K562 (cell line): ENCODE measurements around the gene WDR17. TPM values are rescaled to one million over a fixed set of nuclear protein-coding genes. Genes with fewer than 3 reads are reported as not detected.

Experiments
- ATAC-seq: fragments of 200-7000 bp; cut with Tn5 transposase; 3 replicates; pipeline ENCODE4 v1.9.1; 2020; ENCODE audit warnings: moderate library complexity
- BruUV-seq: library from RNA; stranded (reverse); fragments of 400-500 nt; replicated peaks from 2 replicates; lab custom pipeline; 2021; lab: Mats Ljungman, UMichigan
- CTCF ChIA-PET: fragments of 300-600 bp; formaldehyde crosslinking; extraction: SDS; loops from one replicate; lab custom pipeline; 2021; ENCODE audit warnings: low intra/inter-chr PET ratio; lab: Yijun Ruan, JAX
- POLR2A ChIA-PET: fragments of 300-600, 350-650 bp; sonication (Branson Sonifier 250); formaldehyde crosslinking; extraction: SDS; loops from one replicate; lab custom pipeline; 2021; ENCODE audit warnings: antibody characterized with exemption, inconsistent platforms; lab: Yijun Ruan, JAX
- DNase-seq, 4 experiments: peaks; one replicate each; pipeline versions ENCODE4 v3.0.0 to v3.0.0-alpha.2; 2011 to 2018; ENCODE audit warnings: low spot score in 3 of 4, mixed read lengths in 3 of 4; ENCODE audit errors: extremely low read depth in 1 of 4
- FAIRE-seq: peaks from 2 replicates; lab custom pipeline; 2011; peaks lifted over from hg19 to GRCh38; lab: Jason Lieb, UNC
- H2AFZ ChIP-seq: 2 replicates; pipeline ENCODE4 v1.6.0; 2011; ENCODE audit warnings: low read depth, low read length, control low read depth, inconsistent platforms
- H3K27ac ChIP-seq: fragments of 200-600 bp; 3 replicates; pipeline ENCODE4 v1.8.0; 2011; ENCODE audit warnings: low read depth, mild to moderate bottlenecking, control low read depth, inconsistent platforms, low read length, moderate library complexity, mixed read lengths; ENCODE audit errors: extremely low read depth
- H3K27me3 ChIP-seq, 2 experiments: fragments of 300-600 bp in 1 of 2; 2 replicates in 1 of 2; 3 replicates in 1 of 2; pipeline versions ENCODE4 v1.6.0 to v1.8.0; 2011; ENCODE audit warnings: inconsistent platforms in 2 of 2, low read length in 2 of 2, mild to moderate bottlenecking in 1 of 2, mixed read lengths in 1 of 2, moderate library complexity in 1 of 2; ENCODE audit not compliant: control insufficient read depth in 2 of 2, insufficient read depth in 2 of 2
- H3K36me3 ChIP-seq: fragments of 300-600 bp; 3 replicates; pipeline ENCODE4 v1.8.0; 2011; ENCODE audit warnings: mild to moderate bottlenecking, low read length, inconsistent platforms; ENCODE audit not compliant: control insufficient read depth, insufficient read depth
- H3K4me1 ChIP-seq, 2 experiments: fragments of 200-600 bp in 1 of 2; replicated peaks in 1 of 2; 2 replicates in 1 of 2; 3 replicates in 1 of 2; pipeline versions ENCODE4 v1.5.1 to v1.8.0; 2011; ENCODE audit warnings: inconsistent platforms in 2 of 2, low read length in 2 of 2, mild to moderate bottlenecking in 1 of 2, mixed read lengths in 1 of 2, moderate library complexity in 1 of 2; ENCODE audit not compliant: control insufficient read depth in 2 of 2, insufficient read depth in 2 of 2
- H3K4me2 ChIP-seq: 2 replicates; pipeline ENCODE4 v1.6.1; 2011; ENCODE audit warnings: low read length, control low read depth, inconsistent platforms, mixed read lengths; ENCODE audit not compliant: insufficient read depth
- H3K4me3 ChIP-seq: fragments of 200-600 bp; sonication (generic), shearing (Covaris generic); 2 replicates; pipeline ENCODE4 v1.5.1; 2016; ENCODE audit warnings: control low read depth, inconsistent platforms
- H3K79me2 ChIP-seq: fragments of 200-600 bp; 3 replicates; pipeline ENCODE4 v1.8.0; 2011; ENCODE audit warnings: low read length, inconsistent platforms; ENCODE audit not compliant: control insufficient read depth, insufficient read depth
- H3K9ac ChIP-seq, 2 experiments: 2 replicates each; pipeline versions ENCODE4 v1.6.0 to v1.6.1; 2011; ENCODE audit warnings: low read depth in 2 of 2, low read length in 2 of 2, control low read depth in 1 of 2, inconsistent platforms in 1 of 2, mild to moderate bottlenecking in 1 of 2, mixed read lengths in 1 of 2; ENCODE audit not compliant: insufficient read depth in 1 of 2
- H3K9me1 ChIP-seq: one replicate; pipeline ENCODE4 v1.6.0; 2011; ENCODE audit warnings: inconsistent platforms, mild to moderate bottlenecking, low read length, moderate library complexity; ENCODE audit not compliant: control insufficient read depth, insufficient read depth
- H3K9me3 ChIP-seq: replicated peaks from 2 replicates; pipeline ENCODE4 v1.5.1; 2011; ENCODE audit warnings: low read depth, low read length, inconsistent platforms; ENCODE audit not compliant: control insufficient read depth, insufficient read depth
- H4K20me1 ChIP-seq: replicated peaks from 2 replicates; pipeline ENCODE4 v1.6.1; 2011; ENCODE audit warnings: low read length, inconsistent platforms, mixed read lengths; ENCODE audit not compliant: control insufficient read depth, insufficient read depth
- CC2D1A ChIP-seq: fragments of 450-650 bp; IDR thresholded peaks from 2 replicates; pipeline ENCODE4 v1.6.1; 2017; ENCODE audit warnings: mild to moderate bottlenecking
- EP300 ChIP-seq: IDR thresholded peaks from 2 replicates; pipeline ENCODE4 v1.6.1; 2012; ENCODE audit warnings: low read length, improper control_type of control experiment
- HDAC1 ChIP-seq, 2 experiments: fragments of 450-650 bp; IDR thresholded peaks; 2 replicates each; pipeline ENCODE4 v1.6.1; 2016 to 2017; ENCODE audit warnings: inconsistent platforms in 1 of 2, mild to moderate bottlenecking in 1 of 2, moderate library complexity in 1 of 2
- JUN ChIP-seq, 2 experiments: sonication (generic) in 1 of 2; formaldehyde crosslinking in 1 of 2; IDR thresholded peaks; 2 replicates each; pipeline versions ENCODE4 v1.6.1 to v1.8.0; 2012 to 2022; ENCODE audit warnings: borderline replicate concordance in 2 of 2, mild to moderate bottlenecking in 2 of 2, improper control_type of control experiment in 1 of 2, low read depth in 1 of 2, low read length in 1 of 2, missing genetic modification reagents in 1 of 2
- NFXL1 ChIP-seq: fragments of 450-650 bp; formaldehyde crosslinking; IDR thresholded peaks from 2 replicates; pipeline ENCODE4 v1.4.0; 2021; ENCODE audit warnings: mild to moderate bottlenecking
- STAT5B ChIP-seq: fragments of 250-450 bp; sonication (Bioruptor Pico); IDR thresholded peaks from 2 replicates; pipeline ENCODE4 v1.8.0; 2021; ENCODE audit warnings: mild to moderate bottlenecking, inconsistent platforms
- ZNF274 ChIP-seq: IDR thresholded peaks from 2 replicates; pipeline ENCODE4 v1.6.1; 2011; ENCODE audit warnings: low read depth, mild to moderate bottlenecking, low read length, moderate library complexity, borderline replicate concordance
- ZNF583 ChIP-seq: fragments of 250-450 bp; sonication (Bioruptor Pico); IDR thresholded peaks from 2 replicates; pipeline ENCODE4 v1.4.0; 2020
- ZNF79 ChIP-seq: fragments of 250-450 bp; sonication (Bioruptor Pico); IDR thresholded peaks from 2 replicates; pipeline ENCODE4 v1.4.0; 2020; ENCODE audit warnings: low read depth, mild to moderate bottlenecking, moderate library complexity
- WGBS: fragments of 100-300 bp; shearing (Covaris generic); methylation state at CpG from one replicate; pipeline ENCODE4 v1.1.6; 2016; ENCODE audit warnings: low coverage, mixed read lengths; ENCODE audit not compliant: insufficient coverage; ENCODE audit errors: missing lambda C conversion rate; 5-methylcytosine and 5-hydroxymethylcytosine counted together
- in situ Hi-C: fragments of 300-500 bp; cut with MboI; formaldehyde crosslinking; loops from 4 replicates; pipeline ENCODE4 v1.15.0; 2018; ENCODE audit warnings: inconsistent platforms, mixed read lengths
- intact Hi-C: fragments of 100-400 bp; cut with micrococcal nuclease; formaldehyde crosslinking; loops from 2 replicates; pipeline ENCODE4 v1.14.2; 2022
- polyA plus RNA-seq, 8 experiments: library from polyadenylated mRNA; depleted of rRNA in 4 of 8; stranded (reverse) in 5 of 8; unstranded in 3 of 8; fragments of >200 nt; fragmentation: Nextera tagmentation in 2 of 8; fragmentation: Illumina TruSeq in 1 of 8; extraction: Ambion mirVana in 2 of 8; extraction: Trizol in 1 of 8; gene quantifications; 2 replicates each; pipeline versions ENCODE4 v1.2.1 to v1.2.3, GENCODE V29; 2011 to 2014; ENCODE audit warnings: inconsistent platforms in 1 of 8, missing spikeins in 1 of 8
- total RNA-seq, 7 experiments: library from RNA; depleted of rRNA in 6 of 7; stranded (reverse); fragments of >200 nt in 6 of 7; fragmentation: Illumina TruSeq in 2 of 7; extraction: Trizol in 2 of 7; gene quantifications; 2 replicates each; pipeline versions ENCODE4 v1.2.1 to v1.2.3, GENCODE V29; 2011 to 2021; ENCODE audit warnings: low replicate concordance in 1 of 7
- TF ChIP-seq, protein P1 (sequence below): fragments of 250-450 bp; sonication (Bioruptor Pico); IDR thresholded peaks from 2 replicates; pipeline ENCODE4 v1.8.0; 2021; ENCODE audit warnings: moderate library complexity, mild to moderate bottlenecking, inconsistent platforms

The WDR17 gene
- total and polyA plus RNA-seq, 9 of the 15 experiments (the other 6 are each of a cell fraction or from before 2014, with no cell fraction given): 0.04 to 0.07 TPM; not detected in 7

DNA sequence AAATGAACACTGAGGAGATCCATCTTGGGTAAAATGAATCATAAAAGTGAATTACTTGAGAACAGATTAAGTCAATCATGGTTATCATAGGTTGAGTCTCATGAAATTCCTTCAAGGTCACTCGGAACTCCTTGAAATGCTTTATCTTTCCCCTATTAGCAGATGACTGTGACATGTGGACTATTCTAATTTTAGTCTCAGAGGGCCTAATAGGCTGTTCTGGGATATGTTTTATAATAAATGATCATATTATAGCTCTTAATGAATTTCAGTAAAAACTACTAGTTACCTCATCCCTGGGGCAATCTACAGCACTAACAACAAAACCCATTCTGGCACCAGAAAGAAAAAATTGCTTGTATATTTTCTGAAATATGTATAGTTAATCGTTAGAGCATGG lies 85.1 kb downstream of the WDR17 start:
- H3K4me1 ChIP-seq: no peaks in the 10 kb centered on the region
- no peaks in the 10 kb centered on the region for H3K36me3 ChIP-seq
- no peak overlapping the region for H3K9ac ChIP-seq
- 0% methylated on average over 2 of the region's 2 CpGs for WGBS
- H4K20me1 ChIP-seq: no peaks in the 10 kb centered on the region
- ATAC-seq (no peak), FAIRE-seq (no peak), DNase-seq (no peak)
- CTCF ChIA-PET: interaction anchor here (2.2 kb wide), 1 partner anchor 190 kb away, joined by 20 read pairs; no protein-coding TSS in a partner anchor
- no peaks in the 10 kb centered on the region for H3K9me3 ChIP-seq
- H3K27me3 ChIP-seq: no peaks in the 10 kb centered on the region
- in situ Hi-C loops: no loop called here
- H3K79me2 ChIP-seq: no peaks in the 10 kb centered on the region
- BruUV-seq: no TSS peak
- intact Hi-C loops: loop anchor here (1.0 kb wide), 1 partner anchor 191 kb away; no protein-coding TSS in a partner anchor
- H3K4me2 ChIP-seq: no peak overlapping the region
- H2AFZ ChIP-seq: no peak overlapping the region
- POLR2A ChIA-PET: interaction anchor here (0.7 kb wide), 1 partner anchor 157 kb away, joined by 3 read pairs; no protein-coding TSS in a partner anchor
- H3K4me3 ChIP-seq: no peak overlapping the region
- TF ChIP-seq STAT5B (CRISPR knock-in tag): no peak
- no peak overlapping the region for H3K27ac ChIP-seq
- no peaks in the 10 kb centered on the region for H3K9me1 ChIP-seq

- in situ Hi-C loops: no loop called here
- BruUV-seq: no TSS peak
- Histone ChIP-seq H3K9me1 (no peaks in the 10 kb centered on the region), H3K9me3 (no peaks in the 10 kb centered on the region), H4K20me1 (no peaks in the 10 kb centered on the region), H3K4me3 (no peak overlapping the region), H3K27ac (no peak overlapping the region), H2AFZ (no peak overlapping the region), H3K9ac (no peak overlapping the region), H3K4me1 (no peaks in the 10 kb centered on the region), H3K27me3 (no peaks in the 10 kb centered on the region), H3K4me2 (no peak overlapping the region)
- whole genome bisulfite sequencing: 0% methylated on average over 4 of the region's 4 CpGs
- DNase-seq: no peak
- no peak for ATAC-seq
- no peak for TF ChIP-seq ZNF583
- TF ChIP-seq EP300: no peak
- TF ChIP-seq, protein P1, sequence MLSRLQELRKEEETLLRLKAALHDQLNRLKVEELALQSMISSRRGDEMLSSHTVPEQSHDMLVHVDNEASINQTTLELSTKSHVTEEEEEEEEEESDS: no peak
- TF ChIP-seq NFXL1 (CRISPR knock-in tag): no peak
- TF ChIP-seq JUN (IDR thresholded peaks at IDR 0.05; ENCODE audit: borderline replicate concordance, low read depth, low read length): no peak
- no peak for TF ChIP-seq JUN (CRISPR knock-in tag; IDR thresholded peaks at IDR 0.05; ENCODE audit: borderline replicate concordance)
- no peak for TF ChIP-seq ZNF79 (CRISPR knock-in tag)
- TF ChIP-seq HDAC1 (IDR thresholded peaks at IDR 0.05): no peak
- no peak for TF ChIP-seq ZNF274
- no peak for TF ChIP-seq CC2D1A
- TF ChIP-seq, all 486 proteins: peak for 0
- Histone ChIP-seq H3K79me2 (no peaks in the 10 kb centered on the region), H3K36me3 (no peaks in the 10 kb centered on the region)
- FAIRE-seq: no peak
- intact Hi-C loops: no loop called here
- ChIA-PET POLR2A (no interaction called here), CTCF (no interaction called here)
Observed at GRCh38 chr4:176153124-176153523, 87.5 kb downstream of the WDR17 start.
